DMS79 (cell line): ENCODE results near the gene SRSF3.

ENCODE experiments used
- DNase-seq: peaks from one replicate; lab custom pipeline; 2025; lab: John Stamatoyannopoulos, UW

SRSF3 gene

GRCh38 chr6:36623547-36624459 is 29.6 kb downstream of the SRSF3 start:
- peak; percentile 79 for DNase-seq

- no peak for DNase-seq
These were observed 30.4 kb downstream of the SRSF3 start for GRCh38 chr6:36624461-36625157.

- peak; percentile 82 for DNase-seq
These were observed 31.2 kb downstream of the SRSF3 start for GRCh38 chr6:36625158-36625919.

- no peak for DNase-seq
These were observed 32.5 kb downstream of the SRSF3 start for GRCh38 chr6:36626636-36627035.

GRCh38 chr6:36627141-36627540 is 33.0 kb downstream of the SRSF3 start:
- DNase-seq: no peak

GRCh38 chr6:36627801-36628246 is 33.7 kb downstream of the SRSF3 start:
- peak; percentile 73 for DNase-seq

- DNase-seq: no peak
These were observed 35.6 kb downstream of the SRSF3 start for GRCh38 chr6:36629784-36630183.

- no peak for DNase-seq
These were observed 37.3 kb downstream of the SRSF3 start for GRCh38 chr6:36631326-36632011.

- DNase-seq: no peak
These were observed 39.2 kb downstream of the SRSF3 start for GRCh38 chr6:36633370-36633769.

GRCh38 chr6:36633915-36634314 is 39.8 kb downstream of the SRSF3 start:
- DNase-seq: peak; percentile 62

GRCh38 chr6:36634317-36635108 is 40.4 kb downstream of the SRSF3 start:
- no peak for DNase-seq

- no peak for DNase-seq
These were observed 42.1 kb downstream of the SRSF3 start for GRCh38 chr6:36636283-36636682.

GRCh38 chr6:36636687-36637418 is 42.7 kb downstream of the SRSF3 start:
- DNase-seq: no peak

GRCh38 chr6:36638579-36638978 is 44.4 kb downstream of the SRSF3 start:
- no peak for DNase-seq

- DNase-seq: no peak
These were observed 45.1 kb downstream of the SRSF3 start for GRCh38 chr6:36639171-36639808.

- no peak for DNase-seq
These were observed 47.4 kb downstream of the SRSF3 start for GRCh38 chr6:36641543-36641942.

GRCh38 chr6:36642913-36643817 is 49.0 kb downstream of the SRSF3 start:
- DNase-seq: no peak

- no peak for DNase-seq
These were observed 49.8 kb downstream of the SRSF3 start for GRCh38 chr6:36643977-36644376.

- no peak for DNase-seq
These were observed 54.9 kb downstream of the SRSF3 start for GRCh38 chr6:36649086-36649485.
